Hepatocyte (in vitro differentiated cells): ENCODE data around the gene PARN. TPM values are rescaled to one million over a fixed set of nuclear protein-coding genes. Genes with fewer than 3 reads are reported as not detected.

Experiments
- DNase-seq: peaks from one replicate; pipeline ENCODE4 v3.0.0-alpha.2; 2016; ENCODE audit warnings: low spot score
- H2AFZ ChIP-seq: fragments of 200-600 bp; sonication (generic); 2 replicates; pipeline ENCODE4 v1.6.0; 2016; ENCODE audit warnings: antibody characterized with exemption, mild to moderate bottlenecking
- H3K27ac ChIP-seq: fragments of 200-600 bp; sonication (generic); 2 replicates; pipeline ENCODE4 v1.5.1; 2016; ENCODE audit warnings: mild to moderate bottlenecking
- H3K27me3 ChIP-seq: fragments of 200-600 bp; sonication (generic); 2 replicates; pipeline ENCODE4 v1.6.1; 2016
- H3K36me3 ChIP-seq: fragments of 200-600 bp; sonication (generic); replicated peaks from 2 replicates; pipeline ENCODE4 v1.5.1; 2016; ENCODE audit warnings: low read depth; ENCODE audit not compliant: insufficient read depth
- H3K4me1 ChIP-seq: fragments of 200-600 bp; sonication (generic); 2 replicates; pipeline ENCODE4 v1.5.1; 2016; ENCODE audit warnings: mild to moderate bottlenecking, moderate library complexity; ENCODE audit not compliant: insufficient read depth
- H3K4me2 ChIP-seq: fragments of 200-600 bp; sonication (generic); 2 replicates; pipeline ENCODE4 v1.6.0; 2016
- H3K4me3 ChIP-seq: fragments of 200-600 bp; sonication (generic); 2 replicates; pipeline ENCODE4 v1.5.1; 2016; ENCODE audit warnings: mild to moderate bottlenecking
- H3K79me2 ChIP-seq: fragments of 200-600 bp; sonication (generic); 2 replicates; pipeline ENCODE4 v1.6.0; 2017; ENCODE audit warnings: mild to moderate bottlenecking
- H3K9me2 ChIP-seq: fragments of 200-600 bp; sonication (generic); replicated peaks from 2 replicates; pipeline ENCODE4 v1.6.0; 2017; ENCODE audit warnings: mild to moderate bottlenecking; ENCODE audit not compliant: insufficient read depth
- H3K9me3 ChIP-seq: fragments of 200-600 bp; sonication (generic); 2 replicates; pipeline ENCODE4 v1.5.1; 2016; ENCODE audit warnings: low read depth, mild to moderate bottlenecking
- H4K20me1 ChIP-seq: fragments of 200-600 bp; sonication (generic); 2 replicates; pipeline ENCODE4 v1.6.0; 2016; ENCODE audit warnings: mild to moderate bottlenecking; ENCODE audit not compliant: insufficient read depth, poor library complexity, severe bottlenecking
- CTCF ChIP-seq: fragments of 200-600 bp; sonication (generic); IDR thresholded peaks from 2 replicates; pipeline ENCODE4 v1.5.1; 2016; ENCODE audit warnings: antibody characterized with exemption, mild to moderate bottlenecking; ENCODE audit not compliant: poor library complexity
- EZH2 ChIP-seq: fragments of 200-600 bp; sonication (generic); IDR thresholded peaks from 2 replicates; pipeline ENCODE4 v1.6.1; 2016; ENCODE audit warnings: antibody characterized with exemption, mild to moderate bottlenecking, borderline replicate concordance
- EZH2phosphoT487 ChIP-seq: fragments of 200-600 bp; sonication (generic); IDR thresholded peaks from one replicate; pipeline ENCODE4 v1.6.1; 2018; ENCODE audit warnings: antibody characterized with exemption, mild to moderate bottlenecking, low read depth, moderate library complexity; ENCODE audit not compliant: unreplicated experiment, severe bottlenecking
- WGBS: methylation state at CpG from one replicate; pipeline ENCODE4 v1.1.6; 2016; ENCODE audit warnings: low lambda C conversion rate; ENCODE audit errors: missing lambda C conversion rate; 5-methylcytosine and 5-hydroxymethylcytosine counted together
- polyA plus RNA-seq: library from polyadenylated mRNA; unstranded; fragments of >200 nt; fragmentation: Nextera tagmentation; extraction: Ambion mirVana; gene quantifications from 2 replicates; pipeline ENCODE4 v1.2.1, GENCODE V29; 2016
- total RNA-seq: library from RNA; depleted of rRNA; stranded (reverse); fragments of >200 nt; gene quantifications from 2 replicates; pipeline ENCODE4 v1.2.3, GENCODE V29; 2014

Gene PARN
- total and polyA plus RNA-seq, 2 experiments from 2014 or later = 23.7 to 35.6 TPM

GRCh38 chr16:14496786-14497185 lies 133.3 kb downstream of the PARN start:
- no peaks in the 10 kb centered on the region for H3K9me2 ChIP-seq
- 50% methylated on average over 7 of the region's 7 CpGs for WGBS
- H3K27ac ChIP-seq = peak overlapping the region; percentile 46
- no peaks in the 10 kb centered on the region for H4K20me1 ChIP-seq
- no peaks in the 10 kb centered on the region for H3K9me3 ChIP-seq
- H3K27me3 ChIP-seq = no peaks in the 10 kb centered on the region
- H3K4me1 ChIP-seq = peaks cover 34% of the 10 kb centered on the region
- no peaks in the 10 kb centered on the region for H3K36me3 ChIP-seq
- no peak overlapping the region for H3K4me3 ChIP-seq
- DNase-seq = no peak
- H3K4me2 ChIP-seq = no peak overlapping the region
- TF ChIP-seq CTCF (no peak), EZH2phosphoT487 (no peak), EZH2 (no peak)
- peaks cover 11% of the 10 kb centered on the region for H3K79me2 ChIP-seq
- no peak overlapping the region for H2AFZ ChIP-seq

GRCh38 chr16:14496047-14496770 lies 133.9 kb downstream of the PARN start:
- no peak for DNase-seq
- no peaks in the 10 kb centered on the region for H3K9me2 ChIP-seq
- H3K4me3 ChIP-seq = no peak overlapping the region
- TF ChIP-seq EZH2phosphoT487 = no peak
- TF ChIP-seq CTCF = no peak
- TF ChIP-seq EZH2 = no peak
- H3K27me3 ChIP-seq = no peaks in the 10 kb centered on the region
- H3K4me1 ChIP-seq = peaks cover 29% of the 10 kb centered on the region
- no peak overlapping the region for H2AFZ ChIP-seq
- 55% methylated on average over 7 of the region's 7 CpGs for WGBS
- no peaks in the 10 kb centered on the region for H3K9me3 ChIP-seq
- H3K27ac ChIP-seq = no peak overlapping the region
- H4K20me1 ChIP-seq = no peaks in the 10 kb centered on the region
- H3K36me3 ChIP-seq = no peaks in the 10 kb centered on the region
- no peak overlapping the region for H3K4me2 ChIP-seq
- H3K79me2 ChIP-seq = peaks cover 11% of the 10 kb centered on the region

- Histone ChIP-seq H3K4me1 (peaks cover 24% of the 10 kb centered on the region), H3K36me3 (no peaks in the 10 kb centered on the region)
These were observed 134.6 kb downstream of the PARN start for GRCh38 chr16:14495213-14496046.

More at GRCh38 chr16:14495213-14496046, 134.6 kb downstream of the PARN start:
- DNase-seq = no peak
- TF ChIP-seq EZH2phosphoT487 = no peak
- no peak for TF ChIP-seq EZH2
- TF ChIP-seq CTCF = no peak
- H3K27me3 ChIP-seq = no peaks in the 10 kb centered on the region
- no peaks in the 10 kb centered on the region for H4K20me1 ChIP-seq
- H3K4me3 ChIP-seq = no peak overlapping the region
- no peak overlapping the region for H3K4me2 ChIP-seq
- peaks cover 8% of the 10 kb centered on the region for H3K79me2 ChIP-seq
- 94% methylated on average over 18 of the region's 18 CpGs for WGBS
- no peak overlapping the region for H3K27ac ChIP-seq
- no peak overlapping the region for H2AFZ ChIP-seq
- no peaks in the 10 kb centered on the region for H3K9me3 ChIP-seq
- H3K9me2 ChIP-seq = no peaks in the 10 kb centered on the region
